Smooth muscle cell (in vitro differentiated cells): ENCODE results near the gene SLC11A2. TPM values are rescaled to one million over a fixed set of nuclear protein-coding genes. Genes with fewer than 3 reads are reported as not detected.
A peak's percentile ranks its signal among the peaks of the same experiment; 100 is the strongest.
"Not testable (repeated sequence)": the region's sequence is repeated elsewhere in the genome, so short reads cannot be mapped to it uniquely, and the experiment has no call there.

Source experiments
- DNase-seq: peaks from one replicate; lab custom pipeline; 2025; ENCODE audit not compliant: unreplicated experiment; lab: John Stamatoyannopoulos, UW
- H2AFZ ChIP-seq: fragments of 200-600 bp; sonication (generic); 2 replicates; pipeline ENCODE4 v1.6.0; 2016; ENCODE audit warnings: antibody characterized with exemption, low read depth, mild to moderate bottlenecking
- H3F3A ChIP-seq: fragments of 200-600 bp; sonication (generic); 2 replicates; pipeline ENCODE4 v1.6.0; 2017; ENCODE audit warnings: antibody characterized with exemption, low read depth
- H3K27ac ChIP-seq: fragments of 200-600 bp; sonication (generic); 2 replicates; pipeline ENCODE4 v1.5.1; 2016; ENCODE audit warnings: low read depth, mild to moderate bottlenecking
- H3K27me3 ChIP-seq: fragments of 200-600 bp; sonication (generic); 2 replicates; pipeline ENCODE4 v1.6.1; 2016; ENCODE audit warnings: low read depth, mild to moderate bottlenecking
- H3K36me3 ChIP-seq: fragments of 200-600 bp; sonication (generic); 2 replicates; pipeline ENCODE4 v1.5.1; 2016; ENCODE audit warnings: low read depth
- H3K4me1 ChIP-seq: fragments of 200-600 bp; sonication (generic); 2 replicates; pipeline ENCODE4 v1.5.1; 2016; ENCODE audit warnings: low read depth
- H3K4me2 ChIP-seq: fragments of 200-600 bp; sonication (generic); 2 replicates; pipeline ENCODE4 v1.6.0; 2016; ENCODE audit warnings: mild to moderate bottlenecking
- H3K4me3 ChIP-seq: fragments of 200-600 bp; sonication (generic); 2 replicates; pipeline ENCODE4 v1.5.1; 2016; ENCODE audit warnings: mild to moderate bottlenecking
- H3K79me2 ChIP-seq: fragments of 200-600 bp; sonication (generic); 2 replicates; pipeline ENCODE4 v1.6.0; 2016; ENCODE audit warnings: low read depth, mild to moderate bottlenecking
- H3K9ac ChIP-seq: fragments of 200-600 bp; sonication (generic); 2 replicates; pipeline ENCODE4 v1.6.0; 2016; ENCODE audit warnings: low read depth
- H3K9me3 ChIP-seq: fragments of 200-600 bp; sonication (generic); replicated peaks from 2 replicates; pipeline ENCODE4 v1.5.1; 2016; ENCODE audit warnings: low read depth
- H4K20me1 ChIP-seq: fragments of 200-600 bp; sonication (generic); 2 replicates; pipeline ENCODE4 v1.6.0; 2016; ENCODE audit warnings: low read depth
- WGBS: methylation state at CpG from one replicate; pipeline ENCODE4 v1.1.7; 2016; ENCODE audit warnings: low lambda C conversion rate; 5-methylcytosine and 5-hydroxymethylcytosine counted together
- polyA plus RNA-seq: library from polyadenylated mRNA; unstranded; fragments of >200 nt; fragmentation: Nextera tagmentation; extraction: Ambion mirVana; gene quantifications from 2 replicates; pipeline ENCODE4 v1.2.1, GENCODE V29; 2016
- total RNA-seq: library from RNA; depleted of rRNA; stranded (reverse); fragments of >200 nt; gene quantifications from 2 replicates; pipeline ENCODE4 v1.2.3, GENCODE V29; 2014
- TF ChIP-seq, protein P1 (sequence below): fragments of 200-600 bp; sonication (generic); IDR thresholded peaks from 2 replicates; pipeline ENCODE4 v1.5.1; 2017; ENCODE audit warnings: borderline replicate concordance, mild to moderate bottlenecking, antibody characterized with exemption; ENCODE audit not compliant: insufficient read depth, poor library complexity, severe bottlenecking

Gene SLC11A2
- total and polyA plus RNA-seq, 2 experiments from 2014 or later = 26.5 to 31.3 TPM

DNA sequence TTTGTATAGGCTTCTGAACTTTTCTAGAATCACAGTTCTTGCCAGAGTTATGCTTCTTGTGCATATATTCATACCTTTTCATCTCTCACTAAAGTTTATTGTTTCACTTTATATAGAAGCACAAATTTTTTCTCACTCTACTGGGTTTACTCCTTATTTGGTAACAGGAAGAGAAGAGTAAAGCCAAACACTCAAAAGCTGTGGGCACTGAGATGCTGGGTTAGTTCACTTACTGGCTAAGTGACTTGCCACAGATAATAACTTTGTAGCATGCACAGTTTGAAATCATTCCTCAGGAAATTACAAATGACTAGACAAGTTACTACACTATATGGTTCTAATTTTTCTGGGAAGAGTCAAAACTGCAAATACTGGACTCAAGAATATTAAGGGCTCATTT lies 66.1 kb downstream of the SLC11A2 start:
- peaks cover 8% of the 10 kb centered on the region for H3F3A ChIP-seq
- TF ChIP-seq, protein P1, sequence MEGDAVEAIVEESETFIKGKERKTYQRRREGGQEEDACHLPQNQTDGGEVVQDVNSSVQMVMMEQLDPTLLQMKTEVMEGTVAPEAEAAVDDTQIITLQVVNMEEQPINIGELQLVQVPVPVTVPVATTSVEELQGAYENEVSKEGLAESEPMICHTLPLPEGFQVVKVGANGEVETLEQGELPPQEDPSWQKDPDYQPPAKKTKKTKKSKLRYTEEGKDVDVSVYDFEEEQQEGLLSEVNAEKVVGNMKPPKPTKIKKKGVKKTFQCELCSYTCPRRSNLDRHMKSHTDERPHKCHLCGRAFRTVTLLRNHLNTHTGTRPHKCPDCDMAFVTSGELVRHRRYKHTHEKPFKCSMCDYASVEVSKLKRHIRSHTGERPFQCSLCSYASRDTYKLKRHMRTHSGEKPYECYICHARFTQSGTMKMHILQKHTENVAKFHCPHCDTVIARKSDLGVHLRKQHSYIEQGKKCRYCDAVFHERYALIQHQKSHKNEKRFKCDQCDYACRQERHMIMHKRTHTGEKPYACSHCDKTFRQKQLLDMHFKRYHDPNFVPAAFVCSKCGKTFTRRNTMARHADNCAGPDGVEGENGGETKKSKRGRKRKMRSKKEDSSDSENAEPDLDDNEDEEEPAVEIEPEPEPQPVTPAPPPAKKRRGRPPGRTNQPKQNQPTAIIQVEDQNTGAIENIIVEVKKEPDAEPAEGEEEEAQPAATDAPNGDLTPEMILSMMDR = no peak
- H2AFZ ChIP-seq = no peak overlapping the region
- H3K4me3 ChIP-seq = no peak overlapping the region
- H3K4me2 ChIP-seq = peak overlapping the region; percentile 46
- no peaks in the 10 kb centered on the region for H3K36me3 ChIP-seq
- no peaks in the 10 kb centered on the region for H3K4me1 ChIP-seq
- no peaks in the 10 kb centered on the region for H3K27me3 ChIP-seq
- no peak for DNase-seq
- no peaks in the 10 kb centered on the region for H4K20me1 ChIP-seq
- peak overlapping the region; percentile 75 for H3K27ac ChIP-seq
- H3K9me3 ChIP-seq = no peaks in the 10 kb centered on the region
- no peak overlapping the region for H3K9ac ChIP-seq
- H3K79me2 ChIP-seq = no peaks in the 10 kb centered on the region

DNA sequence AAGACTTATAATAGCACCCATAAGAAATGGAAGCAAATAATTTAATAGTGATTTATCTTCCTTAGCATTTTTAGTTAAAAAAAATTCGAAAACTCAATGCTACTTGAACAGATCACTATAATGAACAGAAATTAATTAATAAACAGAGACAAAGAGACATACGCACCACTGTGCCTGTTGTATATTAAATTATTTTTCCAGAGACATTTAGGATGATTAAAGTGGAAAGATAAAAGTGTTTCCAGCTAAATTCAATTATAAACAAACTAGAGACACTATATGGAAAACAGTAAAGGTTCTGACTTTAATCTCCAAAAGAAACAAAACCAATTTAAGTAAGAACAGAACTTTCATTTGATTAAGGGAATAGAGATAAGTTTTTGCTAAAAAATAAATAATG lies 70.5 kb downstream of the SLC11A2 start:
- TF ChIP-seq, protein P1 = no peak
- Histone ChIP-seq H3K27me3 (no peaks in the 10 kb centered on the region), H3K9ac (no peak overlapping the region), H3K4me3 (no peak overlapping the region), H3K79me2 (no peaks in the 10 kb centered on the region), H4K20me1 (no peaks in the 10 kb centered on the region), H3K27ac (no peak overlapping the region), H3K36me3 (no peaks in the 10 kb centered on the region), H3K9me3 (no peaks in the 10 kb centered on the region), H3F3A (no peaks in the 10 kb centered on the region), H2AFZ (no peak overlapping the region), H3K4me1 (no peaks in the 10 kb centered on the region), H3K4me2 (no peak overlapping the region)
- no peak for DNase-seq
- whole genome bisulfite sequencing = 88% methylated on average over 2 of the region's 2 CpGs

DNA sequence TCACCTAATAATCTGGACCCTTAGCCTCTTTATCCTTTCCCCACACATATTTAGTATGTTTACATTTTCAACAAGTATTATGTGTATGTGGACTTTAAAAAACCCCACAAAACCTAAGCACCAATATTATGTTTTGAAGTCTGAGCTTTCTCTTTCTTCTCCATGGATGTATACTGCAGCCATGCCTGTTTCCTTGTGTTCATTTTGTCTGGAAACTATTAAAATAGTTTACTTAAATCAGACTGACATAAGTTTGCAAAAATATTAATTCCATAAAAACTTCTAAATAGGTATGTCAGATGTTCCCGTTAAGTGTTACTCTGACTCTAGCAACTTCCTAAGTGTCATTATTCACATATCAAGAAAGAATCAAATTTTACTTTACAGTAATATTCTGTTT lies 70.9 kb downstream of the SLC11A2 start:
- H3K9me3 ChIP-seq = no peaks in the 10 kb centered on the region
- TF ChIP-seq, protein P1 = no peak
- H2AFZ ChIP-seq = no peak overlapping the region
- WGBS = 90% methylated on average over 1 of the region's 1 CpG
- no peak overlapping the region for H3K4me3 ChIP-seq
- H4K20me1 ChIP-seq = no peaks in the 10 kb centered on the region
- H3K4me2 ChIP-seq = no peak overlapping the region
- H3K9ac ChIP-seq = no peak overlapping the region
- no peaks in the 10 kb centered on the region for H3K36me3 ChIP-seq
- no peaks in the 10 kb centered on the region for H3K4me1 ChIP-seq
- H3K27ac ChIP-seq = no peak overlapping the region
- DNase-seq = no peak
- H3K79me2 ChIP-seq = no peaks in the 10 kb centered on the region
- no peaks in the 10 kb centered on the region for H3F3A ChIP-seq
- no peaks in the 10 kb centered on the region for H3K27me3 ChIP-seq

DNA sequence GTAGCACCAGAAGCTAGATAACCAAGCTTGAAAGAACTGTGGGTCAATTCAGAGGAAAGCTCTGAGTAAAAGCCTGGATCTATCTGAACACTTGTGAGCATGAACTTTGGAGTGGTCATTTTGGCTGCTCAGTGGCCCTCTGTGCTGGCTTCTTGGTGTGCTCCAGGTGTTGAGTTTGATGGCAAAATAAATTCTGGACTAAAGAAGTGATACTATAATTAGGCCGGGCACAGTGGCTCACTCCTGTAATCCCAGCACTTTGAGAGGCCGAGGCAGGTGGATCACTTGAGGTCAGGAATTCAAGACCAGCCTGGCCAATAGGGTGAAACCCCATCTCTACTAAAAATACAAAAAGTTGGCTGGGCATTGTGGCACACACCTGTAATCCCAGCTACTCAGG lies 71.4 kb downstream of the SLC11A2 start:
- not testable (repeated sequence) for H3K79me2 ChIP-seq, H3K27ac ChIP-seq, H3F3A ChIP-seq, DNase-seq, H2AFZ ChIP-seq, H3K4me2 ChIP-seq, H3K27me3 ChIP-seq, H3K4me1 ChIP-seq, H3K9ac ChIP-seq, H4K20me1 ChIP-seq, H3K4me3 ChIP-seq, H3K9me3 ChIP-seq, H3K36me3 ChIP-seq
- WGBS = 94% methylated on average over 2 of the region's 2 CpGs
